Mucosa of rectum (tissue), 2 donors: Measurements from ENCODE around the gene APOL4.

ENCODE experiments used
- H3K27ac ChIP-seq, 2 donors: one replicate each; pipeline ENCODE4 v1.7.0; 2013; ENCODE audit warnings: inconsistent platforms in 2 of 2, low read depth in 2 of 2, low read length in 2 of 2
- H3K27me3 ChIP-seq, 2 donors: one replicate each; pipeline ENCODE4 v1.7.0; 2013; ENCODE audit warnings: low read length in 2 of 2; ENCODE audit not compliant: control insufficient read depth in 2 of 2, insufficient read depth in 2 of 2
- H3K36me3 ChIP-seq, 2 donors: one replicate each; pipeline ENCODE4 v1.7.0; 2013; ENCODE audit warnings: low read length in 2 of 2; ENCODE audit not compliant: control insufficient read depth in 2 of 2, insufficient read depth in 2 of 2
- H3K4me1 ChIP-seq, 2 donors: one replicate each; pipeline ENCODE4 v1.7.0; 2013; ENCODE audit warnings: low read length in 2 of 2, mild to moderate bottlenecking in 1 of 2; ENCODE audit not compliant: control insufficient read depth in 2 of 2, insufficient read depth in 2 of 2
- H3K4me3 ChIP-seq, 2 donors: one replicate each; pipeline ENCODE4 v1.7.0; 2013; ENCODE audit warnings: low read length in 2 of 2
- H3K9ac ChIP-seq, 2 donors: one replicate each; pipeline ENCODE4 v1.7.0; 2013; ENCODE audit warnings: low read length in 2 of 2, low read depth in 1 of 2, mild to moderate bottlenecking in 1 of 2
- H3K9me3 ChIP-seq, 2 donors: one replicate each; pipeline ENCODE4 v1.7.0; 2013; ENCODE audit warnings: low read length in 2 of 2; ENCODE audit not compliant: control insufficient read depth in 2 of 2
- donor health status: healthy.
- donor health status: Normal muscosa, but diverticular disease.

APOL4 gene

DNA sequence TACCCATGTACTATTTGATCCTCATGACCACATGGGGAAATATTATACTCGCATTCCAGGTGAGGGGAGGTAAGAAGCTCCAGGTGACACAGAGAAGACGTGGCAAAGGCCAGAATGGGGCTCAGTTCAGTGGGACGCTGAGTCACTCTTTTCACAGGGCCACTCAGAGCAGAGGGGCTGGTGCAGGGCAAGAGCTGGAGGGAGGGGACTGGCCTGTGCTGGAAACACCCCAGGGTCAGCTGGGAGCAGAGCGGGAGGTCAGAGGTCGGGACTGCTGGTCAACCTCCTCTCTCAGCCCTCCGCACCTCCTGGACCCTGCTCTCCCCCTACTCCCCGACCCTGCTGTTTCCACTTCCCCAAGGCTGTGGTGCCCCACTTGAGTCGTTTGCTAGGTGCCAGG is 53.2 kb downstream of the APOL4 start:
- Histone ChIP-seq H3K9ac (no peak overlapping the region), H3K36me3 (peaks cover 5 to 9% of the 10 kb centered on the region in 2 donors), H3K4me3 (no peak overlapping the region), H3K27me3 (no peaks in the 10 kb centered on the region), H3K27ac (no peak overlapping the region), H3K9me3 (no peaks in the 10 kb centered on the region), H3K4me1 (no peaks in the 10 kb centered on the region)

DNA sequence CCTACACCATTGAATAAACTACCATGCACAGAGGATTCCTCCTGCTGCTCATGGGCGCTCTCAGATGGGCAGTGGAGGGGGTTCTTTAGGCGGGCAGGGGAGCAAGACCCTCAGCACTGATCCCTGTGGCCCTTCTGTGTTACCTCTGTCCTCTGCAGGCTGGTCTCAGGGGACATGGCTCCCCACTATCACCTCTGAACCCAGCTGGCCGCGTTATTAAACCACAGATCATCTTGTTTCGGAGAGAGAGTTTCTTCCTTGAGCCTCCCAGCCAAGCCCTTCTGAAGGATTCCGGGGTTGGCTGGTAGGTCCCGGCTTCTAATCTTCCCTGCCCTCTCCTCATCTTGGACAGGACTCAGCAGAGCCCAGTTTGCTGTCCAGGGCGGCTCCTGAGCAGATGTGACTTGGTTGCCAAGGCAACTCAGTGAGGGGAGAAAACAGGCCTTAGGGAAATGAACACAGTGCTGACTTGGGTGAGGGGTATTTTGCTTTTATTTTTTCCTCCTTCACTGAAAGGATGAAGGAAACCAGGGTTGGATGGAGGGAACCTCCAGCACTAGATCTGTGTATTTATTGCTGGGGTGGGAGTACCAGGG is 54.3 kb downstream of the APOL4 start:
- Histone ChIP-seq H3K4me1 (no peaks in the 10 kb centered on the region), H3K4me3 (no peak overlapping the region), H3K9me3 (no peaks in the 10 kb centered on the region), H3K9ac (no peak overlapping the region), H3K36me3 (peaks cover 5 to 15% of the 10 kb centered on the region in 2 donors), H3K27me3 (no peaks in the 10 kb centered on the region), H3K27ac (no peak overlapping the region)

DNA sequence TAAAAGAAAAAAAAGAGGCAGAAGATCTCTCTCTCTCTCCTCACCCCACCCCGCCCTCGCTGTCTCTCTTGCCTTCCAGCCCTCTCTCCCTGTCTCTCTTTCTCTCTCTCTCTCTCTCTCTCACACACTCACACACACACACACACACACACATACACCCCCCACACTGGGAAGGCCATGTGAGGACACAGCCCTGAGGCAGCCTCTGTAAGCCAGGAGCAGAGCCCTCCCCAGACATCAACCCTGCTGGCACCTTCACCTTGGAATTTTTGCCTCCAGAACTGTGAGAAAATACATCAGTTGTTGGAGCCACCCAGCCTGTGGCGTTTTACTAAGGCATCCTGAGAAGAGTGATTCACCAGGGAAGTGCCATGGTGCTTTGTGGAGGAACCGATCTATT is 55.7 kb downstream of the APOL4 start:
- no peaks in the 10 kb centered on the region for H3K4me1 ChIP-seq
- no peak overlapping the region for H3K4me3 ChIP-seq
- H3K9me3 ChIP-seq: no peaks in the 10 kb centered on the region
- H3K36me3 ChIP-seq: peaks cover 10 to 26% of the 10 kb centered on the region in 2 donors
- H3K9ac ChIP-seq: no peak overlapping the region
- H3K27ac ChIP-seq: no peak overlapping the region
- H3K27me3 ChIP-seq: no peaks in the 10 kb centered on the region

DNA sequence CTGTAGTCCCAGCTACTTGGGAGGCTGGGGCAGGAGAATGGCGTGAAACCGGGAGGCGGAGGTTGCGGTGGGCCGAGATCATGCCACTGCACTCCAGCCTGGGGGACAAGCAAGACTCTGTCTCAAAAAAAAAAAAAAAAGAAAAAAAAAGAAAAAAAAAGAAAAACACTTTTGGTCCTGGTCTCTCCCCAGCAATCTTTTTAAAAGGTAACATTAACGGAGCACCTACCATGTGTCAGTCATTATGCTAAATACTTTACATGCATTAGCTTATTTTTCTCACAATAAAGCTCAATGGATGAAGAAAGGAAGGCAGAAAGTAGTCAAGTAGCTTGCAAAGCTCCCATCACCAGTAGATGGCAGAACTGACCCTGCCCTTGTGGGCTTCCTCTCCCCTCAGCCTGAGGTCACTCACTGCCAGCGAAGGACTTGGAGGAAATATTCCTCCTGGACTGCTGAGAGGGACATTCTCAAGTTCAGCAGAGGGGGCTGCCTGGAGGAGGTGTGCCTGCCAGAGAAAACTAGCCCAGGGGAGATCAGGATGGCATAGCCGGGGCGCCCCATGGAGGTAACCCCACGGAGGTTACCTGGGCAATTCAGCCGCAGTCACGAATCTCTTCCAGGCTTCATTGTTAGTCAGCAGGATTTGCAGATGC is 56.6 kb downstream of the APOL4 start:
- Histone ChIP-seq H3K9me3 (no peaks in the 10 kb centered on the region), H3K9ac (no peak overlapping the region), H3K27ac (no peak overlapping the region), H3K27me3 (no peaks in the 10 kb centered on the region), H3K36me3 (peaks cover 10 to 26% of the 10 kb centered on the region in 2 donors), H3K4me3 (no peak overlapping the region), H3K4me1 (no peaks in the 10 kb centered on the region)

DNA sequence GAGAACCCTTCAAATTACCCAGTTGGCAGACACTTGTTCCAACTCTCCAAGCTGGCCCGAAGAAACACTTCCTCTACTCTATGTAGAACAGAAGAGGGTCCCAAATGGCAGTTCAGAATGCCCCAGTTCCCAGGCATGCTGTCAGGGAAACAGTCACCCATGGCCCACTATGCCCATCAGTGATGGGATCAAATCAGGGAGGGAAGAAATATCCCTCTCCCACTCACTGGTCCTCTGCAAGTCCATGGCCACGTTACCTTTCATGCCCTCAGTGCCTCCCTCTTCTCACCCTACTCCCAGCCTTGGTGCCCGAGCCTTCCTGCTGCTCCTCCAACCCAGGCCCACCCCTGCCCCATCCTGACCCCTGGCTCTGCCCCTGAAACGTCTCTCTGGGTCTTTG is 57.7 kb downstream of the APOL4 start:
- Histone ChIP-seq H3K4me3 (no peak overlapping the region), H3K9me3 (no peaks in the 10 kb centered on the region), H3K36me3 (peaks cover 8 to 26% of the 10 kb centered on the region in 2 donors), H3K27me3 (no peaks in the 10 kb centered on the region), H3K4me1 (no peaks in the 10 kb centered on the region), H3K27ac (no peak overlapping the region), H3K9ac (no peak overlapping the region)

DNA sequence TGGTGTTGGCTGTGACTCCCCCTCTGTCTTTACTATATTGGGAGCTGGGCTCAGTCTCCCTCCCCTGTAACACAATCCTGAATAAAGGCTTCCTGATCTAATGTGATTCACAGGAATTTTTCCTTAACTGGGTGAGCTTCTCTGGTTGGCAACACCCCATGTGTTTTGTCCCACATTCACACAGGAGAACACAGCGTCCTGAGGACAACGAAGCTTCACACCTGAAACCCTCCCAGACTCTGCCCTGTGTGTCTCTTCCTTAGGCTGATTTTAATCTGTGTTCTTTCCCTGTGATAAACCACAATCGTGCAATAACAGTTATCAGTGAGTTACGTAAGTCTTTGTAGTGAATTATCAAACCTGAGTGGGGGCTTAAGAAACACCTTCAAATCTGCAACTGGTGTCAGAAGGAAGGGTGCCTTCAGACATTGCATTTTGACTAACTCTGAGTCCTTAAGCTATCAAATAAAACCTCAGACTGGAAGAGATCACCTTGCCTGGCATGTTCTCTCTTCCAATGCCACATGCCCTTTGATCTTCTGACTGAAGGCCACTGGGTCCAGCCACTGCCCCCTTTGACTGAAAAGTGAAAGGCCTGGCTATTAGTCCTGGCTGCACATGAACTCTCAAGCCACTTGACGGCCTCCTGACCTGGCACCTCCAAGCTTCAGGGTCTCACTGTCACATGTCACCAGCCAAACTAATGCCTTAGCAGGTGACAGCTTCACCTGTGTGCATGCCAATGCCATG is 58.4 kb downstream of the APOL4 start:
- Histone ChIP-seq H3K27ac (no peak overlapping the region), H3K9me3 (no peaks in the 10 kb centered on the region), H3K36me3 (peaks cover 8 to 19% of the 10 kb centered on the region in 2 donors), H3K27me3 (no peaks in the 10 kb centered on the region), H3K9ac (no peak overlapping the region), H3K4me3 (no peak overlapping the region), H3K4me1 (no peaks in the 10 kb centered on the region)

DNA sequence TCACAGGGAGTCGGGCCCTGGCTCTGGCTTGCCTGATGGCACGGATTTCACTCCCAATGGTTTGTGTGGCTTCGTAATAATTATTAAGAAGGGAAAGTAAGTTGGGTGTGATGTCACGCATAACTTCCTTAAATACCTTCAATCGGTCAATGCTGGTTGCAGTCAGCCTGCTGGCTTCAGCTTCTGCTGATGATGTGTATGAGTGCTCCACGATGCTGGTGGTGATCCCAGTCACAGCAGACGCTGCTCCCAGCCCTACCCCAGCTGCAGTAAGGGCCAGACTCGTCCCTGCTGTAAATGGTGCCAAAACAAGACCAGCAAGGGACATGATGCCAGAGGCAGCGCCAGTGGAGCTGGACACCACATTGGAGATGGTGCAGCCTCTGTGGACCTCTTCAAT is 60.1 kb downstream of the APOL4 start:
- H3K36me3 ChIP-seq: peaks cover 8 to 19% of the 10 kb centered on the region in 2 donors
- H3K4me3 ChIP-seq: no peak overlapping the region
- no peaks in the 10 kb centered on the region for H3K4me1 ChIP-seq
- H3K27ac ChIP-seq: no peak overlapping the region
- H3K9ac ChIP-seq: no peak overlapping the region
- no peaks in the 10 kb centered on the region for H3K9me3 ChIP-seq
- H3K27me3 ChIP-seq: no peaks in the 10 kb centered on the region
